Psoas muscle (tissue), 8 donors: ENCODE measurements around the gene FYB1. TPM values are rescaled to one million over a fixed set of nuclear protein-coding genes. Genes with fewer than 3 reads are reported as not detected.

Experiments used
- ATAC-seq, 4 donors: fragments of 200-7000 bp; cut with Tn5 transposase; one replicate each; pipeline ENCODE4 v1.9.1; 2020; ENCODE audit warnings: moderate library complexity in 3 of 4, mild to moderate bottlenecking in 2 of 4
- DNase-seq, 2 donors: peaks; one replicate each; pipeline ENCODE4 v3.0.0-alpha.2; 2020
- H3K27ac ChIP-seq: fragments of 200-600 bp; one replicate; pipeline ENCODE4 v1.8.0; 2022
- H3K27me3 ChIP-seq, 3 donors: fragments of 200-600 bp in 1 of 3; one replicate each; pipeline versions ENCODE4 v1.6.1 to v1.8.0; 2013 to 2022; ENCODE audit warnings: low read length in 2 of 3, mild to moderate bottlenecking in 2 of 3, moderate library complexity in 1 of 3; ENCODE audit not compliant: insufficient read depth in 3 of 3
- H3K36me3 ChIP-seq, 2 donors: fragments of 200-600 bp in 1 of 2; one replicate each; pipeline versions ENCODE4 v1.6.1 to v1.8.0; 2013 to 2022; ENCODE audit warnings: low read depth in 1 of 2, mild to moderate bottlenecking in 1 of 2, moderate library complexity in 1 of 2; ENCODE audit not compliant: insufficient read depth in 1 of 2
- H3K4me1 ChIP-seq: fragments of 200-600 bp; one replicate; pipeline ENCODE4 v1.8.0; 2022
- H3K4me3 ChIP-seq: fragments of 200-600 bp; one replicate; pipeline ENCODE4 v1.8.0; 2022; ENCODE audit warnings: mild to moderate bottlenecking
- H3K9me3 ChIP-seq: fragments of 200-600 bp; one replicate; pipeline ENCODE4 v1.8.0; 2022
- CTCF ChIP-seq: fragments of 200-600 bp; IDR thresholded peaks from one replicate; pipeline ENCODE4 v1.8.0; 2022; ENCODE audit warnings: antibody characterized with exemption
- WGBS, 3 donors: extraction: QIAGEN DNeasy Blood & Tissue Kit; methylation state at CpG; one replicate each; pipeline versions ENCODE4 v1.1.6 to v1.1.7; 2013; 5-methylcytosine and 5-hydroxymethylcytosine counted together
- intact Hi-C, 2 donors: fragments of 100-400 bp; cut with DNase I; formaldehyde crosslinking; loops; one replicate each; pipeline versions ENCODE4 v1.11.0 to v1.14.2; 2022
- polyA plus RNA-seq, 3 donors: library from polyadenylated mRNA; stranded (reverse); fragments of 200-250 nt; gene quantifications; one replicate each; pipeline ENCODE4 v1.2.3, GENCODE V29; 2013
- total RNA-seq, 4 donors: library from RNA; stranded (reverse); fragmentation: NEBNext Ultra II Directional in 2 of 4; extraction: Animal tissue kit (Norgen Biotek cat#: 25700) in 2 of 4; gene quantifications; one replicate each; pipeline versions ENCODE4 v1.2.1 to v1.2.4, GENCODE V29; 2021 to 2023
- donor health status: healthy with polysubstance abuse.
- donor health status: DM: no; HTN: no; CAD: no; lungs with moderate emphysema.
- donor health status: Bipolar disorder and iron deficiency.
- donor health status: healthy.
- donor health status: DM: yes; HTN: yes; CAD: no.
- donor health status: DM: no; HTN: no; CAD: no.
- donor health status: DM: no; HTN: no; CAD: no.
- donor health status: DM: yes; HTN: yes; CAD: no.

FYB1 gene
- total and polyA plus RNA-seq, 7 donors = 0.22 to 3.2 (median 1.3) TPM

GRCh38 chr5:39191216-39191615 lies 28.1 kb downstream of the FYB1 start:
- H3K4me3 ChIP-seq = no peak overlapping the region
- peaks cover 6% of the 10 kb centered on the region for H3K4me1 ChIP-seq
- ATAC-seq (no peak), DNase-seq (no peak)
- TF ChIP-seq CTCF = no peak
- no peaks in the 10 kb centered on the region for H3K27me3 ChIP-seq
- H3K9me3 ChIP-seq = no peaks in the 10 kb centered on the region
- intact Hi-C loops = no loop called here
- H3K36me3 ChIP-seq = no peaks in the 10 kb centered on the region
- 24 to 31% (median 30%) methylated on average over 6 of the region's 6 CpGs for WGBS, 3 donors
- no peak overlapping the region for H3K27ac ChIP-seq

- DNase-seq (no peak), ATAC-seq (no peak)
- WGBS, 3 donors = 83 to 84% (median 83%) methylated on average over 4 of the region's 4 CpGs
- H3K27ac ChIP-seq = no peak overlapping the region
- H3K27me3 ChIP-seq = no peaks in the 10 kb centered on the region
- H3K36me3 ChIP-seq = no peaks in the 10 kb centered on the region
- no peak for TF ChIP-seq CTCF
- intact Hi-C loops = no loop called here
- H3K4me1 ChIP-seq = peaks cover 6% of the 10 kb centered on the region
- no peak overlapping the region for H3K4me3 ChIP-seq
- no peaks in the 10 kb centered on the region for H3K9me3 ChIP-seq
Observed at GRCh38 chr5:39190311-39191102, 28.9 kb downstream of the FYB1 start.

GRCh38 chr5:39189292-39189955 lies 29.9 kb downstream of the FYB1 start:
- Histone ChIP-seq H3K4me3 (no peak overlapping the region), H3K36me3 (no peaks in the 10 kb centered on the region), H3K9me3 (no peaks in the 10 kb centered on the region), H3K27ac (no peak overlapping the region), H3K4me1 (no peaks in the 10 kb centered on the region), H3K27me3 (no peaks in the 10 kb centered on the region)
- DNase-seq (no peak), ATAC-seq (no peak)
- WGBS, 3 donors = 75 to 82% (median 79%) methylated on average over 4 of the region's 4 CpGs
- no peak for TF ChIP-seq CTCF
- intact Hi-C loops = no loop called here

GRCh38 chr5:39187831-39188731 lies 31.3 kb downstream of the FYB1 start:
- Histone ChIP-seq H3K27me3 (no peaks in the 10 kb centered on the region), H3K36me3 (no peaks in the 10 kb centered on the region), H3K27ac (no peak overlapping the region), H3K4me1 (no peaks in the 10 kb centered on the region), H3K9me3 (no peaks in the 10 kb centered on the region), H3K4me3 (no peak overlapping the region)
- DNase-seq = no peak
- no peak for ATAC-seq
- WGBS, 3 donors = 83 to 84% (median 84%) methylated on average over 13 of the region's 13 CpGs
- intact Hi-C loops = no loop called here
- TF ChIP-seq CTCF = no peak
